ENCODE results near the gene DDX51. TPM values are rescaled to one million over a fixed set of nuclear protein-coding genes. Genes with fewer than 3 reads are reported as not detected.

Gene DDX51
- total and polyA plus RNA-seq, 4 experiments from 2014 or later: 4.0 to 42.9 (median 27.5) TPM

DNA sequence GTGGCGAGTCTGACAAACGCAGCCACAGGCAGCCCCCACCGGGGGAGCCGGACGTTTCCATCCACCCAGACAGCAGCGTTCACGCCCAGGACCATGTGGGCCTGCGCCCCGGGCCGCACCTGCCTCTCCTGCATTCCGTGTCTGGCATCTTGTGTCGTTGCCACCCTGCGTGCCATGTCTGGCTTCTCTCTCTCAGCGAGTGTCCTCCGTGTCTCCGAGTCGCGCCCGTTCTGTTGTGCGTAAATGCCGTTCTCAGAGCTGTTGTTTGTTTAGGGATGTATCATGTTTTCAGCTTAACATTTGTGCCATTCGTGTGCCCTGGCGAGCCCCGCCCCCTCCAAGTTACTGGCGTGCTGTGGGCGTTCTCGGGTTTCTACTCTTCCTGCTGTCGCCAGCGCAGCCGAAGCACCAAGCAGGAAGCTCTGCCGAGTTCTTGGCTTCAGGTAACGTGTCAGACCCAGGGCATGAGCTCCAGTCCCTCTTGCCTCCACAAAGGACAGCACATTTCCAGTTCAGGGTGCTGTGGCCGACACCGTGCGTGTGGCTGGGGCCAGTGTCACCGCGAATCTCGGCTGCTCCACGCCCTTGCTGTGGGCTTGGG lies 34.8 kb upstream of the DDX51 start:
- Mint-ChIP-seq H3K27ac (peak overlapping the region; percentile 72 to 97 (median 91)), H3K9me3 (peaks cover 0 to 11% (median 6%) of the 10 kb centered on the region in 8 donors), H3K4me1 (peaks cover 14 to 32% (median 28%) of the 10 kb centered on the region in 4 donors), H3K27me3 (peaks cover 5% of the 10 kb centered on the region in 2 donors), H3K4me3 (peak overlapping the region; percentile 45 to 94 (median 88)), H3K36me3 (no peaks in the 10 kb centered on the region)
- H3K36me3 ChIP-seq (ENCODE audit: insufficient read depth, low read length): no peaks in the 10 kb centered on the region
- H3K4me3 ChIP-seq (ENCODE audit: low read length in 2 of 2): peak overlapping the region in 1 of 2 donors; percentile 20
- H3K27me3 ChIP-seq (ENCODE audit: insufficient read depth, low read length): no peaks in the 10 kb centered on the region
- peaks cover 0 to 4% of the 10 kb centered on the region in 2 donors for H3K9me3 ChIP-seq (ENCODE audit: control insufficient read depth in 1 of 2, low read length in 2 of 2)
- DNase-seq: peak; percentile 57 to 76 (median 72)
- ChIA-PET CTCF (ENCODE audit: partially characterized antibody) (interaction anchor here (0.8 to 1.7 kb wide), 3 partner anchors 11 to 40 kb away, joined by 3 to 8 read pairs (median 4); no protein-coding TSS in a partner anchor), POLR2A (ENCODE audit: partially characterized antibody) (interaction anchor here (1.1 to 3.0 kb wide), 4 partner anchors 8 to 40 kb away, joined by 4 to 37 read pairs (median 8); no protein-coding TSS in a partner anchor)
- intact Hi-C loops (cut with micrococcal nuclease): loop anchor here (1.0 to 2.0 kb wide), 2 partner anchors 10 to 16 kb away; no protein-coding TSS in a partner anchor
- H3K4me1 ChIP-seq (ENCODE audit: insufficient read depth, low read length): peaks cover 24% of the 10 kb centered on the region
- H3K27ac ChIP-seq (ENCODE audit: low read depth, low read length): peak overlapping the region; percentile 38

DNA sequence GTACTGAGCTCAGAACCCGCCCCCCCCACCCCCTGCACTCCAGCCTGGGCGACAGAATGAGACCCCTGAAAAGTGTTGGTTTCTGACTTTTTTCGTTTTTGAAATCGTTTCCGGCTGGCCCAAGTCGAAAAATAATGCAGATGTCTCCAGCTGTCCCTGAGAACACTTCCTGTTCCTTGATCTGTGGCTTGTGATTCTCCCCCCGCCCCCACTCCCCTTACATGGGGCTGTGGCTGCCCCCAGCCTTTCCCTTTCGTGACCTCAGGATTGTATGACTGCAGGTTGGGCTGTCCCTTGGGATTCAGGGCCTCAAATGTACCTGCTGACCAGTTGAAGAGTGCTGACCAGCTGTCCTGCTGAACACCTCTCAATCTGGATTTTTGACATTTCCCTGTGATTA lies 34.2 kb upstream of the DDX51 start:
- H3K9me3 Mint-ChIP-seq: peaks cover 0 to 9% (median 3%) of the 10 kb centered on the region in 8 donors
- no peak for DNase-seq
- peaks cover 5% of the 10 kb centered on the region in 2 donors for H3K27me3 Mint-ChIP-seq
- H3K27ac Mint-ChIP-seq: peak overlapping the region; percentile 35 to 97 (median 91)
- H3K4me3 ChIP-seq (ENCODE audit: low read length in 2 of 2): peak overlapping the region in 1 of 2 donors; percentile 20
- peaks cover 18 to 35% (median 30%) of the 10 kb centered on the region in 4 donors for H3K4me1 Mint-ChIP-seq
- peaks cover 30% of the 10 kb centered on the region for H3K4me1 ChIP-seq (ENCODE audit: insufficient read depth, low read length)
- ChIA-PET POLR2A (ENCODE audit: partially characterized antibody) (interaction anchor here (1.1 to 3.0 kb wide), 4 partner anchors 9 to 41 kb away, joined by 4 to 37 read pairs (median 8); no protein-coding TSS in a partner anchor), CTCF (ENCODE audit: partially characterized antibody) (no interaction called here)
- peaks cover 0 to 4% of the 10 kb centered on the region in 2 donors for H3K9me3 ChIP-seq (ENCODE audit: control insufficient read depth in 1 of 2, low read length in 2 of 2)
- no peaks in the 10 kb centered on the region for H3K36me3 Mint-ChIP-seq
- H3K27me3 ChIP-seq (ENCODE audit: insufficient read depth, low read length): no peaks in the 10 kb centered on the region
- H3K27ac ChIP-seq (ENCODE audit: low read depth, low read length): peak overlapping the region; percentile 38
- H3K36me3 ChIP-seq (ENCODE audit: insufficient read depth, low read length): no peaks in the 10 kb centered on the region
- H3K4me3 Mint-ChIP-seq: peak overlapping the region in 7 of 8 donors; percentile 84 to 94 (median 88)
- intact Hi-C loops (cut with micrococcal nuclease): loop anchor here (1.0 to 2.0 kb wide), 2 partner anchors 11 to 16 kb away; no protein-coding TSS in a partner anchor

DNA sequence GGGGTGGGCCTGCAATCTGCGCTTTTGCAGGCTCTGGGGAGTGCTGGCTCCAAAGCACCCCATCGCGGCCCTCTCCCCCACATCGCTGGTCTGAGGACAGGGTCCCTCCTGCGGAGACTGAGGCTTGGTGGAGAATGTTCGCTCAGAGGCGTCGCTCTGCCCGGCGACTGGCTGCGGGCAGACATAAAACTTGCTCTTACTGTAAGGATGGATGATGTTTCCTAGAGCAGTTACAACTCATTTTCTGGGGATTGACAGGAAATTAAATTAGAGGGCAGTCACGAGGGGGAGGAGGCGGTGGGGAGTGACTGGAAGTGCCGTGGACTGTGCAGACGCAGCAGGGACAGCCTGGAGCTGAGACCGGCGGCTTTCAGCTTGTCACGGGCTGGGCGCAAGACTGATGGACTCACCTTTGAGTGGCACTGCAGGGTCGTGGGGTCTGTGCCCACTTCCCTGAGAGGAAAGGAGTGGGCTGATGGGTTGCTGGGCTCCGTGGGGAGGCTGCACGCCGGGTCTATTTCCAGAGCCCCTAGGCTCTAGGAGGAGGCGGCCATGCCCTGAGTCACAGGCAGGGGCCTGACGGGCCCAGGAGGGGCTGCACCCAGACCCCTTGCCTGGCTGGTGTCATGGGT lies 32.9 kb upstream of the DDX51 start:
- Histone ChIP-seq H3K27me3 (ENCODE audit: insufficient read depth, low read length) (no peaks in the 10 kb centered on the region), H3K4me3 (ENCODE audit: low read length in 2 of 2) (no peak overlapping the region), H3K27ac (ENCODE audit: low read depth, low read length) (no peak overlapping the region), H3K4me1 (ENCODE audit: insufficient read depth, low read length) (peaks cover 38% of the 10 kb centered on the region), H3K9me3 (ENCODE audit: control insufficient read depth in 1 of 2, low read length in 2 of 2) (no peaks in the 10 kb centered on the region), H3K36me3 (ENCODE audit: insufficient read depth, low read length) (no peaks in the 10 kb centered on the region)
- peaks cover 8 to 10% of the 10 kb centered on the region in 2 donors for H3K27me3 Mint-ChIP-seq
- peaks cover 23 to 45% (median 34%) of the 10 kb centered on the region in 4 donors for H3K4me1 Mint-ChIP-seq
- peaks cover 0 to 2% (median 0%) of the 10 kb centered on the region in 8 donors for H3K9me3 Mint-ChIP-seq
- ChIA-PET CTCF (ENCODE audit: partially characterized antibody) (no interaction called here), POLR2A (ENCODE audit: partially characterized antibody) (interaction anchor here (1.0 to 1.1 kb wide), 2 partner anchors 10 to 12 kb away, joined by 3 read pairs; no protein-coding TSS in a partner anchor)
- peak overlapping the region in 1 of 8 donors; percentile 5 for H3K4me3 Mint-ChIP-seq
- DNase-seq: no peak
- H3K36me3 Mint-ChIP-seq: no peaks in the 10 kb centered on the region
- H3K27ac Mint-ChIP-seq: no peak overlapping the region
- intact Hi-C loops (cut with micrococcal nuclease): no loop called here

DNA sequence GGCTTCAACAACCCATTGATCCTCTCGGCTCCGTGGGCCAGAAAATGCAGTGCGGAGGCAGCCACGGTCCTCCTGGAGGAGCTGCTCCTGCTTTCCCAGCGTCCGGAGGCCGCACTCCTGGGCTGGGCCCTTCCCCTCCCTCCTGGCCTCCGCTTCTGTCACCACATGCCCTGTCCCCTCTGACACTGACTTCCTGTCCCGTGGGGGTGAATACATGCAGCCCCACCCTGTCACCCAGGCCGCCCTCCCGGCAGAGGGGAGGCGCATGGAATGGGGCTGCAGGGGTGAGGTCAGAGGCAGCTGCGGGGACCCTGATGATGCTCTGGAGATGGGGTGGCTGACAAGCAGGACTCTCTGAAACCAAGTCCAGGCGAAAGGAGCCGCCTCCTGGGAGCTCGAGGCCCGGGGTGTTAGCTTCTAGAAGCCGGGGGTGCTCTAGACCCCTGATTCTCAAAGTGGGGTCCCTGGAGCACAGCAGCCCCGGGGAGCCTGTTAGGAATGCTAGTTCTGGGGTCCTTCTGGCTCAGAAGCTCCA lies 32.3 kb upstream of the DDX51 start:
- Histone ChIP-seq H3K36me3 (ENCODE audit: insufficient read depth, low read length) (no peaks in the 10 kb centered on the region), H3K4me3 (ENCODE audit: low read length in 2 of 2) (no peak overlapping the region), H3K4me1 (ENCODE audit: insufficient read depth, low read length) (peaks cover 38% of the 10 kb centered on the region), H3K9me3 (ENCODE audit: control insufficient read depth in 1 of 2, low read length in 2 of 2) (no peaks in the 10 kb centered on the region), H3K27me3 (ENCODE audit: insufficient read depth, low read length) (no peaks in the 10 kb centered on the region), H3K27ac (ENCODE audit: low read depth, low read length) (no peak overlapping the region)
- ChIA-PET CTCF (ENCODE audit: partially characterized antibody) (no interaction called here), POLR2A (ENCODE audit: partially characterized antibody) (interaction anchor here (0.8 to 1.1 kb wide), 3 partner anchors 11 to 13 kb away, joined by 3 read pairs; no protein-coding TSS in a partner anchor)
- H3K36me3 Mint-ChIP-seq: no peaks in the 10 kb centered on the region
- peaks cover 0 to 1% (median 0%) of the 10 kb centered on the region in 8 donors for H3K9me3 Mint-ChIP-seq
- no peak for DNase-seq
- H3K4me1 Mint-ChIP-seq: peaks cover 23 to 45% (median 34%) of the 10 kb centered on the region in 4 donors
- intact Hi-C loops (cut with micrococcal nuclease): no loop called here
- H3K27ac Mint-ChIP-seq: no peak overlapping the region
- H3K27me3 Mint-ChIP-seq: peaks cover 8 to 10% of the 10 kb centered on the region in 2 donors
- no peak overlapping the region for H3K4me3 Mint-ChIP-seq

DNA sequence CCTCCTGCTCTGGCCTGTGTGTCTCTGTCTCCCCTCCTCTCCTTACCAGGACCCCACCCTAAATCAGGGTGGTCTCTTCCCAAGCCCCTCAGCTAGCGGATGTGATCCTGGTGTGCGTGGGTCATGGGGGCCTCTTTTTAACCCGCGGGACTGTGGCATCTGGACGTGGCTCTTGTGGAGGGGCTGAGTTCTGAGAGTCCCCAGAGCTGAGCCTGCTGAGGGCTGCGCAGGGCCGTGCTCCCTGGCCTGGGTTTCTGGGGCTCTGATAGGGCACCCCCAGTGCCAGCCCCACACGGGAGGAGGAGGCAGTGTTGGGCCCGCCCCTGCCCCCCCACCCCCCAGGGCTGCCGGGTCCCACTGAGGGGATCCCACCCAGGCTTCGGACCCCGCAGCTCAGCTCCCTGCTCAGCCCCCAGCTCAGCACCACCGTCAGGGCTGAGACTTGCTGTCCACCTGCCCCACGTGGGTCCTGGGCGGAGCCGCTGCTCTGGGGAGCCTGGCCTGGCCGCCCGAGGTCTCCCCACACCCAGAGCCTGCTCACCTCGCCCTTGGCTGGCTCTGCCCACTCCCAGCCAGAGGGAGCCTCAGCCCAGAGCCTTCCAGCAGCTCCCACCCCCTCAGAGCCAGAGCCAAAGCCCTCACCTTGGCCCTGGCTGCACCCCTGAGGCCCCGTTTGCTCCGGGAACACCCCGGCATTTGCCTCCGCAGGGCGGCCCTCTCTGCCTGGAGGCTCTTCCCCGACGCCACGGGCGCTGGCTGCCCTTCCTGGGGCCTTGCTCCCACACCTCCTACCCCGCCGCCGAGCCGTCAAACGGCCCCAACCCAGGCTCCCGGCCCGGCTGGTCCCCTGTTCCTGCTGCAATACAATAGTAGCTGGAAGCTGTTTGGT lies 31.6 kb upstream of the DDX51 start:
- Mint-ChIP-seq H3K4me1 (peaks cover 21 to 45% (median 29%) of the 10 kb centered on the region in 4 donors), H3K9me3 (peaks cover 0 to 1% (median 0%) of the 10 kb centered on the region in 8 donors), H3K27me3 (peaks cover 7 to 8% of the 10 kb centered on the region in 2 donors), H3K27ac (no peak overlapping the region), H3K36me3 (no peaks in the 10 kb centered on the region), H3K4me3 (no peak overlapping the region)
- no peak overlapping the region for H3K27ac ChIP-seq (ENCODE audit: low read depth, low read length)
- intact Hi-C loops (cut with micrococcal nuclease): no loop called here
- ChIA-PET CTCF (ENCODE audit: partially characterized antibody) (no interaction called here), POLR2A (ENCODE audit: partially characterized antibody) (interaction anchor here (0.8 to 1.1 kb wide), 2 partner anchors 11 to 14 kb away, joined by 3 read pairs; no protein-coding TSS in a partner anchor)
- H3K4me1 ChIP-seq (ENCODE audit: insufficient read depth, low read length): peaks cover 38% of the 10 kb centered on the region
- no peaks in the 10 kb centered on the region for H3K27me3 ChIP-seq (ENCODE audit: insufficient read depth, low read length)
- no peaks in the 10 kb centered on the region for H3K9me3 ChIP-seq (ENCODE audit: control insufficient read depth in 1 of 2, low read length in 2 of 2)
- H3K4me3 ChIP-seq (ENCODE audit: low read length in 2 of 2): no peak overlapping the region
- DNase-seq: no peak
- no peaks in the 10 kb centered on the region for H3K36me3 ChIP-seq (ENCODE audit: insufficient read depth, low read length)

DNA sequence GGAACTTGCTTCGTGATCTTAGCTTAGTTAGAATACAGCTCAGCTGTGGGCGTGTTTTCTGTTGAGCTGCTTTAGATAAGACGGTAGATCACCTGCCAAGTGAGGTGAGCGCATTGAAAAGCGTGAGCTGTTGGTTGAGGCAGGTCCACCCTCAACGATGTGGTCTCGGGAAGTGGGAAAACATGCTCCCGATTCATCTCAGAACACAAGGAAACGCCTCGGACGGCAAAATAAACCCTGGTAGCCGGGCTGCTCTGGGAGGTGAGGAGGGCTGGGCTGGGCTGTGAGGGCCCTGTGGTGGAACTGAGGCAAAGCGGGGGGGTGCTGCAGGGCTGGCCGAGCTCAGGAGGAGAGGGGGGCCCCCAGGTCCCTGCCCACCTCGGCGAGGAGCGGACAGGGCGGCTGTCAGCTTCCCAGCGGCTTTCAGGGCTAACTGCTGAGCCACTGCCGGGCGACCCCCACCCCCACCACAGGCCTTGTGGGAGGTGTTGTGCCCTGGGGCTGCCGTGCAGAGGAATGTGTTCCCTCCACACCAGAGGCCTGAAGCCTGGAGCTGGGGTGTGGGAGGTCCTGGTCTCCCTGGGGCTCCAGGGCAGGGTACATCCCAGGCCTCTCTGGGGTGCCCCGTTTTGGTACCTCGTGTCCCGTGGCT lies 30.8 kb upstream of the DDX51 start:
- no peaks in the 10 kb centered on the region for H3K9me3 ChIP-seq (ENCODE audit: control insufficient read depth in 1 of 2, low read length in 2 of 2)
- no peaks in the 10 kb centered on the region for H3K27me3 ChIP-seq (ENCODE audit: insufficient read depth, low read length)
- Mint-ChIP-seq H3K9me3 (peaks cover 0 to 1% (median 0%) of the 10 kb centered on the region in 8 donors), H3K4me1 (peaks cover 17 to 41% (median 27%) of the 10 kb centered on the region in 4 donors), H3K4me3 (peak overlapping the region in 4 of 8 donors; percentile 27 to 59 (median 35)), H3K36me3 (no peaks in the 10 kb centered on the region), H3K27ac (peak overlapping the region in 1 of 7 donors; percentile 51), H3K27me3 (peaks cover 7 to 8% of the 10 kb centered on the region in 2 donors)
- ChIA-PET CTCF (ENCODE audit: partially characterized antibody) (interaction anchor here (1.3 kb wide), 1 partner anchor 21 kb away, joined by 5 read pairs; no protein-coding TSS in a partner anchor), POLR2A (ENCODE audit: partially characterized antibody) (interaction anchor here (1.2 to 1.3 kb wide), 2 partner anchors 11 to 14 kb away, joined by 4 to 5 read pairs; no protein-coding TSS in a partner anchor)
- intact Hi-C loops (cut with micrococcal nuclease): no loop called here
- H3K36me3 ChIP-seq (ENCODE audit: insufficient read depth, low read length): no peaks in the 10 kb centered on the region
- H3K4me1 ChIP-seq (ENCODE audit: insufficient read depth, low read length): peaks cover 38% of the 10 kb centered on the region
- H3K27ac ChIP-seq (ENCODE audit: low read depth, low read length): no peak overlapping the region
- no peak overlapping the region for H3K4me3 ChIP-seq (ENCODE audit: low read length in 2 of 2)
- no peak for DNase-seq

Data from CD4-positive, alpha-beta memory T cell (primary cell).